MM.1S (cell line): Measurements from ENCODE around the gene IL17RB.

Experiments
- EZH2 ChIP-seq: fragments of 300-600 bp; sonication (generic); optimal IDR thresholded peaks from 2 replicates; pipeline ENCODE3; 2017; ENCODE audit warnings: low read depth, mild to moderate bottlenecking, antibody characterized with exemption, low read length, mixed read lengths
- EZH2phosphoT487 ChIP-seq: fragments of 300-600 bp; sonication (generic); IDR thresholded peaks from 2 replicates; pipeline ENCODE4 v1.6.1; 2018; ENCODE audit warnings: antibody characterized with exemption, low read length
- TF ChIP-seq, protein P1 (sequence below): fragments of 300-600 bp; sonication (generic); IDR thresholded peaks from 2 replicates; pipeline ENCODE4 v1.5.1; 2016; ENCODE audit warnings: antibody characterized with exemption, low read length, mixed read lengths

DNA sequence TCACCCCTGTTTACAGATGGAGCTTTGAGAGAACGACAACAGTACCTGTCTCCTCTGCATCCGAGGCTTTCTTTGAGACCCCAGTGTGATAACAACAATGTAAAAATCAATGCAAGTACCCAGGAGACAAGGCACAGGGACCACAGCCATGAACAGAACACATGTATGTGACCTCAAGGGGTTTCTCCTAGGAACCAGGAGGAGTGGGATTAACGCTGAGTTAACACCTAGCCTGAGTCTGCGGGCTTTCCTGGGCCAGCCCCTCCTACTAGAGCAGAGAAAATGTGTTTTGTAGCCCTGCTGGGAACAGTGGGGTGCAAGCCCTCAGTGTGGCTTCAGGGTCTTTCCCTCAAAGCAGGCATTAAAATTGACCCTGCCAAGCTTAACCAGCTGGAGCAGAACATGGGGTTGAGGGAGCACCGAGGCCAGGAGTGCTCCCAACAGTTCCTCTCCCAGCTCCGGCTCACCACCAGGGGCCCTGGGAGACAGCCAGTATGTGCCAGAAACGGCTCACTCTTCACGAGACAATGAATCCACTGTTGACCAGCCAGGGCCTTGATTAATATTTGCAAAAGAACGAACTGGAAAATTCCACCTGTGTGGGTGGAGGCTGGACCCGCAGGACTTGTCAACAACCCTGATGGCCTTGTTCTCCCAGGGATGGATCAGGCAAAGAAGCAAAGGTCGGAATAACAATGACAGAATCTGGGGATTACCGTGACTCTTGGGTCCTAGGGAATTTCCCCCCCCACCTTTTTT, 3.8 kb upstream of the IL17RB start:
- TF ChIP-seq EZH2 (no peak), EZH2phosphoT487 (no peak)
- TF ChIP-seq, protein P1, sequence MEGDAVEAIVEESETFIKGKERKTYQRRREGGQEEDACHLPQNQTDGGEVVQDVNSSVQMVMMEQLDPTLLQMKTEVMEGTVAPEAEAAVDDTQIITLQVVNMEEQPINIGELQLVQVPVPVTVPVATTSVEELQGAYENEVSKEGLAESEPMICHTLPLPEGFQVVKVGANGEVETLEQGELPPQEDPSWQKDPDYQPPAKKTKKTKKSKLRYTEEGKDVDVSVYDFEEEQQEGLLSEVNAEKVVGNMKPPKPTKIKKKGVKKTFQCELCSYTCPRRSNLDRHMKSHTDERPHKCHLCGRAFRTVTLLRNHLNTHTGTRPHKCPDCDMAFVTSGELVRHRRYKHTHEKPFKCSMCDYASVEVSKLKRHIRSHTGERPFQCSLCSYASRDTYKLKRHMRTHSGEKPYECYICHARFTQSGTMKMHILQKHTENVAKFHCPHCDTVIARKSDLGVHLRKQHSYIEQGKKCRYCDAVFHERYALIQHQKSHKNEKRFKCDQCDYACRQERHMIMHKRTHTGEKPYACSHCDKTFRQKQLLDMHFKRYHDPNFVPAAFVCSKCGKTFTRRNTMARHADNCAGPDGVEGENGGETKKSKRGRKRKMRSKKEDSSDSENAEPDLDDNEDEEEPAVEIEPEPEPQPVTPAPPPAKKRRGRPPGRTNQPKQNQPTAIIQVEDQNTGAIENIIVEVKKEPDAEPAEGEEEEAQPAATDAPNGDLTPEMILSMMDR = no peak
